ENCODE measurements around the gene HLA-E.

DNA sequence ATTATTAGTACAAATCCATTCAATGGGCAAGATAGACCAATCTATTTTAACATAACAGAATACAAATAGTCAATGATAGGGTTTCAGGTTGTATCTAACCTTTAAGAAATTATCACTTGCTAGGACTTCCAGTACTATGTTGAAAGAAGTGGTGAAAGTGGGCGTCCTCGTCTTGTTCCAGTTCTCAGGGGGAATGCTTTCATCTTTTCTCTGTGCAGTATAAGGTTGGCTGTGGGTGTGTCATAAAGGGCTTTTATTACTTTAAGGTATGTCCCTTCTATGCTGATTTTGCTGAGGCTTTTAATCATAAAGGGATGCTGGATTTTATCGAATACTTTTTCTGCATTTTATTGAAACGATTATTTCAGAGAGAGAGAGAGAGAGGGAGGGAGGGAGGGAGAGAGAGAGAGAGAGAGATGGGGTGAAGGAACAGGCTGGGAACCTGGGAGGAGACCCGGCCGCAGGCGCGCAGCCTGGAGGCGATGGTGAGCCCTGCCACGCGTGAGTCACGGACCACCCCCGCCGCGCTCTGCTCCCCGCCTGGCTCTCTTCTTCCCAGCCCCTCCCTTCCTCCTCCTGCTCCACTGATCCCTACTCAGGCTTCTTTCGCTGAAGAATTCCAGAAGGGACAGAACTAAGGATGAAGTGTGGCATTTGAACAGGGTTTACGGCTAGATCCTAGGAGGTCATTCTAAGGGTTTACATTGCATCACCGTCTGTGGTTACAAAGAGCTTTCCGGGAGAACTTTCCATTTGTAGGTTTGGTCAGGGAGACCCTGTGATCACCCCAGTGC is 45.5 kb upstream of the HLA-E start:
- TF ChIP-seq, protein P1, sequence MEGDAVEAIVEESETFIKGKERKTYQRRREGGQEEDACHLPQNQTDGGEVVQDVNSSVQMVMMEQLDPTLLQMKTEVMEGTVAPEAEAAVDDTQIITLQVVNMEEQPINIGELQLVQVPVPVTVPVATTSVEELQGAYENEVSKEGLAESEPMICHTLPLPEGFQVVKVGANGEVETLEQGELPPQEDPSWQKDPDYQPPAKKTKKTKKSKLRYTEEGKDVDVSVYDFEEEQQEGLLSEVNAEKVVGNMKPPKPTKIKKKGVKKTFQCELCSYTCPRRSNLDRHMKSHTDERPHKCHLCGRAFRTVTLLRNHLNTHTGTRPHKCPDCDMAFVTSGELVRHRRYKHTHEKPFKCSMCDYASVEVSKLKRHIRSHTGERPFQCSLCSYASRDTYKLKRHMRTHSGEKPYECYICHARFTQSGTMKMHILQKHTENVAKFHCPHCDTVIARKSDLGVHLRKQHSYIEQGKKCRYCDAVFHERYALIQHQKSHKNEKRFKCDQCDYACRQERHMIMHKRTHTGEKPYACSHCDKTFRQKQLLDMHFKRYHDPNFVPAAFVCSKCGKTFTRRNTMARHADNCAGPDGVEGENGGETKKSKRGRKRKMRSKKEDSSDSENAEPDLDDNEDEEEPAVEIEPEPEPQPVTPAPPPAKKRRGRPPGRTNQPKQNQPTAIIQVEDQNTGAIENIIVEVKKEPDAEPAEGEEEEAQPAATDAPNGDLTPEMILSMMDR (IDR thresholded peaks at IDR 0.05) = no peak
- TF ChIP-seq POLR2A (IDR thresholded peaks at IDR 0.05) = no peak
